ENCODE results near the gene SRP19. TPM values are rescaled to one million over a fixed set of nuclear protein-coding genes. Genes with fewer than 3 reads are reported as not detected.

The SRP19 gene
- total RNA-seq, 4 donors from 2014 or later: 15.7 to 58.6 (median 40.6) TPM

DNA sequence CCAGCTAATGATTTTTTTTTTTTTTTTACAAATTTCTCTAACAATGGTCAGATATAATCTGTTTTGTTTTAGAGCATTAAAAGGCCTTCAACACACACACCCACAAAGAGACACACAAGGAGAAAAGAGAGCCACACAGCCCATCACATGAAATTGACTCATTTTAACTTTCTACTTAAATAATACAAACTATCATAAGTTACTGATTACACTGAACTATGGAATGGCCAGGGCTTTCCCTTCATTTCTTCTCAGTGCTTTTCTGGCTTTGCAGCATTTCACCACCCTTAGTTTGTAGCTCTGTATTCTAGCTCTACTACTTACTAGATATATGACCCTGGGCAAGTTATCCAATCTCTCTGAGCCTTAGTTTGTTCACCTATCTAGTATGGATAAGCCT is 47.8 kb downstream of the SRP19 start:
- no peak overlapping the region for H3K4me3 ChIP-seq
- no peaks in the 10 kb centered on the region for H3K36me3 ChIP-seq
- H3K27me3 ChIP-seq: no peaks in the 10 kb centered on the region
- H3K9me3 ChIP-seq: no peaks in the 10 kb centered on the region
- TF ChIP-seq, protein P1, sequence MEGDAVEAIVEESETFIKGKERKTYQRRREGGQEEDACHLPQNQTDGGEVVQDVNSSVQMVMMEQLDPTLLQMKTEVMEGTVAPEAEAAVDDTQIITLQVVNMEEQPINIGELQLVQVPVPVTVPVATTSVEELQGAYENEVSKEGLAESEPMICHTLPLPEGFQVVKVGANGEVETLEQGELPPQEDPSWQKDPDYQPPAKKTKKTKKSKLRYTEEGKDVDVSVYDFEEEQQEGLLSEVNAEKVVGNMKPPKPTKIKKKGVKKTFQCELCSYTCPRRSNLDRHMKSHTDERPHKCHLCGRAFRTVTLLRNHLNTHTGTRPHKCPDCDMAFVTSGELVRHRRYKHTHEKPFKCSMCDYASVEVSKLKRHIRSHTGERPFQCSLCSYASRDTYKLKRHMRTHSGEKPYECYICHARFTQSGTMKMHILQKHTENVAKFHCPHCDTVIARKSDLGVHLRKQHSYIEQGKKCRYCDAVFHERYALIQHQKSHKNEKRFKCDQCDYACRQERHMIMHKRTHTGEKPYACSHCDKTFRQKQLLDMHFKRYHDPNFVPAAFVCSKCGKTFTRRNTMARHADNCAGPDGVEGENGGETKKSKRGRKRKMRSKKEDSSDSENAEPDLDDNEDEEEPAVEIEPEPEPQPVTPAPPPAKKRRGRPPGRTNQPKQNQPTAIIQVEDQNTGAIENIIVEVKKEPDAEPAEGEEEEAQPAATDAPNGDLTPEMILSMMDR (IDR thresholded peaks at IDR 0.05): no peak
- TF ChIP-seq POLR2AphosphoS5 (IDR thresholded peaks at IDR 0.05): no peak
- TF ChIP-seq EP300 (IDR thresholded peaks at IDR 0.05; ENCODE audit: low read depth): no peak
- TF ChIP-seq POLR2A (IDR thresholded peaks at IDR 0.05): no peak
- intact Hi-C loops (cut with DNase I; ENCODE audit: low total_unique reads) (no loop called here), in situ Hi-C loops (cut with MboI; ENCODE audit: low pct_ligation_motif_present in 1 of 4, low pct_unique_long_range_greater_than_20kb in 1 of 4, low sequenced_read_pairs in 3 of 4) (no loop called here)
- DNase-seq: no peak
- peaks cover 0 to 11% (median 0%) of the 10 kb centered on the region in 4 donors for H3K4me1 ChIP-seq
- no peak overlapping the region for H3K27ac ChIP-seq

DNA sequence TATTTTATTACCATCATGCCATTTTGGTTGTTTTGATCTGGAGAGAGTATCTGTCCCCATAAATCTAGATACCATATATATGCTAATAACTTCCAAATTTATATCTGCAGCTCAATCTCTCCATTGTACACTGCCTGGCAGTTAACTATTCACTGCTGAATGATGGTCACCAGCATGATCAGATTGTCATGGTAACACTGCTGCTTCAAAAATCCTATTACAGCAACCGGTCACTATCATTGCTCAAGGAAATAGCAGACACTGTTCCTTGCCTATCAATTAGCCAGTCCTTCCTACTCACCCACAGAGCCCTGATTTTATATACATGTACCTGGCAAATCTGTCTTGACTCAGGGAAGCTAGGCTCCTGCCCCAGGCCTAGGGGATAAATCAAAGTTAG is 49.4 kb downstream of the SRP19 start:
- intact Hi-C loops (cut with DNase I; ENCODE audit: low total_unique reads) (no loop called here), in situ Hi-C loops (cut with MboI; ENCODE audit: low pct_ligation_motif_present in 1 of 4, low pct_unique_long_range_greater_than_20kb in 1 of 4, low sequenced_read_pairs in 3 of 4) (no loop called here)
- no peak for DNase-seq
- no peak overlapping the region for H3K27ac ChIP-seq
- H3K4me1 ChIP-seq: peaks cover 0 to 20% (median 2%) of the 10 kb centered on the region in 4 donors
- no peaks in the 10 kb centered on the region for H3K27me3 ChIP-seq
- 86 to 94% methylated on average over 1 of the region's 1 CpG for WGBS, 2 donors (ENCODE audit: low coverage in 1 of 2)
- no peaks in the 10 kb centered on the region for H3K9me3 ChIP-seq
- no peak overlapping the region for H3K4me3 ChIP-seq
- TF ChIP-seq, protein P1 (IDR thresholded peaks at IDR 0.05): no peak
- TF ChIP-seq EP300 (IDR thresholded peaks at IDR 0.05; ENCODE audit: low read depth): no peak
- no peak for TF ChIP-seq POLR2AphosphoS5 (IDR thresholded peaks at IDR 0.05)
- TF ChIP-seq POLR2A (IDR thresholded peaks at IDR 0.05): no peak
- H3K36me3 ChIP-seq: no peaks in the 10 kb centered on the region

DNA sequence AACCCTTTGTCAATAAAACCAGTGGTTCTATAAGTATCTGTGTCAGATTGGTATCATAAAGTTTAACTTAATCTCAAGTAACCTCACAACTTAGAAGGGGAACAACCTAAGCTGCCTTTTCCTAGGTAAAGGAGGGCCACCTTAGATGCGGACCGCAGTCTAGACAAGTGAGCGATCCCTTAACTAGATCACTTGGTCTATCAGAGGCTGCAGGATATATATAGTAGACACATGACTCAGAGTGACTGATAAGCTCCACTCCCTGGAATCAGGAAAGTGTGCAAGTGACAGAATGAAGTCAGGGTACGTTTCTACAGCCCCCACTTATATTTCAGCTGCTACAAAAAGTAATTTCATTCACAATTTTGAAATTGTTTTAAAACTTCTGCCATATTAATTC is 53.5 kb downstream of the SRP19 start:
- in situ Hi-C loops (cut with MboI; ENCODE audit: low pct_ligation_motif_present in 1 of 4, low pct_unique_long_range_greater_than_20kb in 1 of 4, low sequenced_read_pairs in 3 of 4): no loop called here
- DNase-seq: no peak
- Histone ChIP-seq H3K4me3 (no peak overlapping the region), H3K4me1 (peaks cover 11 to 57% (median 25%) of the 10 kb centered on the region in 4 donors), H3K27me3 (no peaks in the 10 kb centered on the region), H3K27ac (no peak overlapping the region), H3K9me3 (no peaks in the 10 kb centered on the region), H3K36me3 (peaks cover 0 to 7% (median 0%) of the 10 kb centered on the region in 4 donors)
- TF ChIP-seq POLR2AphosphoS5 (IDR thresholded peaks at IDR 0.05) (no peak), EP300 (IDR thresholded peaks at IDR 0.05; ENCODE audit: low read depth) (no peak), POLR2A (IDR thresholded peaks at IDR 0.05) (no peak)
- TF ChIP-seq, protein P1 (IDR thresholded peaks at IDR 0.05): no peak
- intact Hi-C loops (cut with DNase I; ENCODE audit: low total_unique reads): no loop called here
- WGBS, 2 donors (ENCODE audit: low coverage in 1 of 2): 83% methylated on average over 4 of the region's 4 CpGs; no CpG with 5 or more reads in 1 of the 2 donors

GRCh38 chr5:112915831-112916230 is 54.7 kb downstream of the SRP19 start:
- Histone ChIP-seq H3K4me1 (peaks cover 16 to 70% (median 34%) of the 10 kb centered on the region in 4 donors), H3K27me3 (no peaks in the 10 kb centered on the region), H3K27ac (no peak overlapping the region), H3K4me3 (no peak overlapping the region), H3K9me3 (no peaks in the 10 kb centered on the region), H3K36me3 (peaks cover 0 to 7% (median 0%) of the 10 kb centered on the region in 4 donors)
- DNase-seq: no peak
- intact Hi-C loops (cut with DNase I; ENCODE audit: low total_unique reads): no loop called here
- no peak for TF ChIP-seq POLR2AphosphoS5 (IDR thresholded peaks at IDR 0.05)
- TF ChIP-seq, protein P1 (IDR thresholded peaks at IDR 0.05): no peak
- TF ChIP-seq POLR2A (IDR thresholded peaks at IDR 0.05): no peak
- no peak for TF ChIP-seq EP300 (IDR thresholded peaks at IDR 0.05; ENCODE audit: low read depth)
- 0 to 10% methylated on average over 1 of the region's 1 CpG for WGBS, 2 donors (ENCODE audit: low coverage in 1 of 2)
- in situ Hi-C loops (cut with MboI; ENCODE audit: low pct_ligation_motif_present in 1 of 4, low pct_unique_long_range_greater_than_20kb in 1 of 4, low sequenced_read_pairs in 3 of 4): no loop called here

All from transverse colon (tissue), 4 donors.